ENCODE results near the gene SUPT6H.

SUPT6H gene

GRCh38 chr17:28665994-28666393, 4.0 kb downstream of the SUPT6H start:
- Histone ChIP-seq H3K9me3 (ENCODE audit: insufficient read depth, low read length) (peaks cover 3% of the 10 kb centered on the region), H3K27me3 (ENCODE audit: insufficient read depth, insufficient read length) (no peaks in the 10 kb centered on the region), H3K9ac (ENCODE audit: insufficient read length, low read depth) (no peak overlapping the region), H3K4me1 (ENCODE audit: insufficient read depth, insufficient read length) (no peaks in the 10 kb centered on the region), H3K4me3 (ENCODE audit: insufficient read length, low read depth) (no peak overlapping the region), H3K36me3 (ENCODE audit: insufficient read depth, insufficient read length, low read length) (peaks cover 48% of the 10 kb centered on the region)
- no peak for DNase-seq (ENCODE audit: low read depth, low spot score)
- TF ChIP-seq SUZ12 (IDR thresholded peaks at IDR 0.05; ENCODE audit: extremely low read depth, insufficient read depth, insufficient read length) (no peak), YY1 (IDR thresholded peaks at IDR 0.05; ENCODE audit: insufficient read depth, insufficient read length) (no peak), ZNF274 (IDR thresholded peaks at IDR 0.05; ENCODE audit: low read depth, low read length) (no peak)

- DNase-seq (ENCODE audit: low read depth, low spot score), result no peak
- Histone ChIP-seq H3K9ac (ENCODE audit: insufficient read length, low read depth) (no peak overlapping the region), H3K4me1 (ENCODE audit: insufficient read depth, insufficient read length) (no peaks in the 10 kb centered on the region), H3K36me3 (ENCODE audit: insufficient read depth, insufficient read length, low read length) (peaks cover 65% of the 10 kb centered on the region), H3K4me3 (ENCODE audit: insufficient read length, low read depth) (no peak overlapping the region), H3K27me3 (ENCODE audit: insufficient read depth, insufficient read length) (no peaks in the 10 kb centered on the region), H3K9me3 (ENCODE audit: insufficient read depth, low read length) (no peaks in the 10 kb centered on the region)
- TF ChIP-seq YY1 (IDR thresholded peaks at IDR 0.05; ENCODE audit: insufficient read depth, insufficient read length) (no peak), ZNF274 (IDR thresholded peaks at IDR 0.05; ENCODE audit: low read depth, low read length) (no peak), SUZ12 (IDR thresholded peaks at IDR 0.05; ENCODE audit: extremely low read depth, insufficient read depth, insufficient read length) (no peak)
Observed at GRCh38 chr17:28667870-28668269, 5.9 kb downstream of the SUPT6H start.

GRCh38 chr17:28669918-28670317, 7.9 kb downstream of the SUPT6H start:
- no peak overlapping the region for H3K9ac ChIP-seq (ENCODE audit: insufficient read length, low read depth)
- H3K4me1 ChIP-seq (ENCODE audit: insufficient read depth, insufficient read length), result no peaks in the 10 kb centered on the region
- H3K4me3 ChIP-seq (ENCODE audit: insufficient read length, low read depth), result no peak overlapping the region
- TF ChIP-seq ZNF274 (IDR thresholded peaks at IDR 0.05; ENCODE audit: low read depth, low read length), result no peak
- no peak for TF ChIP-seq YY1 (IDR thresholded peaks at IDR 0.05; ENCODE audit: insufficient read depth, insufficient read length)
- no peak for TF ChIP-seq SUZ12 (IDR thresholded peaks at IDR 0.05; ENCODE audit: extremely low read depth, insufficient read depth, insufficient read length)
- no peak for DNase-seq (ENCODE audit: low read depth, low spot score)
- peaks cover 69% of the 10 kb centered on the region for H3K36me3 ChIP-seq (ENCODE audit: insufficient read depth, insufficient read length, low read length)
- H3K9me3 ChIP-seq (ENCODE audit: insufficient read depth, low read length), result no peaks in the 10 kb centered on the region
- no peaks in the 10 kb centered on the region for H3K27me3 ChIP-seq (ENCODE audit: insufficient read depth, insufficient read length)

GRCh38 chr17:28675490-28675889, 13.5 kb downstream of the SUPT6H start:
- Histone ChIP-seq H3K36me3 (ENCODE audit: insufficient read depth, insufficient read length, low read length) (peaks cover 79% of the 10 kb centered on the region), H3K4me1 (ENCODE audit: insufficient read depth, insufficient read length) (no peaks in the 10 kb centered on the region), H3K9me3 (ENCODE audit: insufficient read depth, low read length) (no peaks in the 10 kb centered on the region), H3K9ac (ENCODE audit: insufficient read length, low read depth) (no peak overlapping the region), H3K4me3 (ENCODE audit: insufficient read length, low read depth) (no peak overlapping the region), H3K27me3 (ENCODE audit: insufficient read depth, insufficient read length) (no peaks in the 10 kb centered on the region)
- TF ChIP-seq YY1 (IDR thresholded peaks at IDR 0.05; ENCODE audit: insufficient read depth, insufficient read length), result no peak
- TF ChIP-seq ZNF274 (IDR thresholded peaks at IDR 0.05; ENCODE audit: low read depth, low read length), result no peak
- TF ChIP-seq SUZ12 (IDR thresholded peaks at IDR 0.05; ENCODE audit: extremely low read depth, insufficient read depth, insufficient read length), result no peak
- no peak for DNase-seq (ENCODE audit: low read depth, low spot score)

GRCh38 chr17:28675980-28676379, 14.0 kb downstream of the SUPT6H start:
- H3K9ac ChIP-seq (ENCODE audit: insufficient read length, low read depth), result no peak overlapping the region
- H3K36me3 ChIP-seq (ENCODE audit: insufficient read depth, insufficient read length, low read length), result peaks cover 81% of the 10 kb centered on the region
- no peak for DNase-seq (ENCODE audit: low read depth, low spot score)
- TF ChIP-seq ZNF274 (IDR thresholded peaks at IDR 0.05; ENCODE audit: low read depth, low read length) (no peak), SUZ12 (IDR thresholded peaks at IDR 0.05; ENCODE audit: extremely low read depth, insufficient read depth, insufficient read length) (no peak), YY1 (IDR thresholded peaks at IDR 0.05; ENCODE audit: insufficient read depth, insufficient read length) (no peak)
- no peaks in the 10 kb centered on the region for H3K27me3 ChIP-seq (ENCODE audit: insufficient read depth, insufficient read length)
- no peak overlapping the region for H3K4me3 ChIP-seq (ENCODE audit: insufficient read length, low read depth)
- H3K9me3 ChIP-seq (ENCODE audit: insufficient read depth, low read length), result no peaks in the 10 kb centered on the region
- no peaks in the 10 kb centered on the region for H3K4me1 ChIP-seq (ENCODE audit: insufficient read depth, insufficient read length)

GRCh38 chr17:28682655-28683054, 20.6 kb downstream of the SUPT6H start:
- DNase-seq (ENCODE audit: low read depth, low spot score), result no peak
- Histone ChIP-seq H3K9ac (ENCODE audit: insufficient read length, low read depth) (no peak overlapping the region), H3K4me3 (ENCODE audit: insufficient read length, low read depth) (no peak overlapping the region), H3K27me3 (ENCODE audit: insufficient read depth, insufficient read length) (no peaks in the 10 kb centered on the region), H3K9me3 (ENCODE audit: insufficient read depth, low read length) (no peaks in the 10 kb centered on the region), H3K36me3 (ENCODE audit: insufficient read depth, insufficient read length, low read length) (peaks cover 84% of the 10 kb centered on the region), H3K4me1 (ENCODE audit: insufficient read depth, insufficient read length) (no peaks in the 10 kb centered on the region)
- TF ChIP-seq YY1 (IDR thresholded peaks at IDR 0.05; ENCODE audit: insufficient read depth, insufficient read length) (no peak), SUZ12 (IDR thresholded peaks at IDR 0.05; ENCODE audit: extremely low read depth, insufficient read depth, insufficient read length) (no peak), ZNF274 (IDR thresholded peaks at IDR 0.05; ENCODE audit: low read depth, low read length) (no peak)

- TF ChIP-seq SUZ12 (IDR thresholded peaks at IDR 0.05; ENCODE audit: extremely low read depth, insufficient read depth, insufficient read length), result no peak
- no peak for TF ChIP-seq ZNF274 (IDR thresholded peaks at IDR 0.05; ENCODE audit: low read depth, low read length)
- TF ChIP-seq YY1 (IDR thresholded peaks at IDR 0.05; ENCODE audit: insufficient read depth, insufficient read length), result no peak
- no peak for DNase-seq (ENCODE audit: low read depth, low spot score)
- no peak overlapping the region for H3K4me3 ChIP-seq (ENCODE audit: insufficient read length, low read depth)
- H3K27me3 ChIP-seq (ENCODE audit: insufficient read depth, insufficient read length), result no peaks in the 10 kb centered on the region
- H3K36me3 ChIP-seq (ENCODE audit: insufficient read depth, insufficient read length, low read length), result peaks cover 94% of the 10 kb centered on the region
- no peaks in the 10 kb centered on the region for H3K9me3 ChIP-seq (ENCODE audit: insufficient read depth, low read length)
- H3K4me1 ChIP-seq (ENCODE audit: insufficient read depth, insufficient read length), result no peaks in the 10 kb centered on the region
- no peak overlapping the region for H3K9ac ChIP-seq (ENCODE audit: insufficient read length, low read depth)
Observed at GRCh38 chr17:28684963-28685362, 23.0 kb downstream of the SUPT6H start.

Data from NT2/D1 (cell line).